Stimulated activated CD8-positive, alpha-beta memory T cell treated with anti-CD3 and anti-CD28 coated beads, Interleukin-15, amount 100 ng/mL, for 4 hours (primary cell): ENCODE data around the gene ARRDC2.
"Not testable (repeated sequence)": the region's sequence is repeated elsewhere in the genome, so short reads cannot be mapped to it uniquely, and the experiment has no call there.

ENCODE experiments used
- DNase-seq, 2 donors: peaks; one replicate each; pipeline ENCODE4 v3.0.0-alpha.2; 2020; ENCODE audit warnings: low read depth in 2 of 2

The ARRDC2 gene

DNA sequence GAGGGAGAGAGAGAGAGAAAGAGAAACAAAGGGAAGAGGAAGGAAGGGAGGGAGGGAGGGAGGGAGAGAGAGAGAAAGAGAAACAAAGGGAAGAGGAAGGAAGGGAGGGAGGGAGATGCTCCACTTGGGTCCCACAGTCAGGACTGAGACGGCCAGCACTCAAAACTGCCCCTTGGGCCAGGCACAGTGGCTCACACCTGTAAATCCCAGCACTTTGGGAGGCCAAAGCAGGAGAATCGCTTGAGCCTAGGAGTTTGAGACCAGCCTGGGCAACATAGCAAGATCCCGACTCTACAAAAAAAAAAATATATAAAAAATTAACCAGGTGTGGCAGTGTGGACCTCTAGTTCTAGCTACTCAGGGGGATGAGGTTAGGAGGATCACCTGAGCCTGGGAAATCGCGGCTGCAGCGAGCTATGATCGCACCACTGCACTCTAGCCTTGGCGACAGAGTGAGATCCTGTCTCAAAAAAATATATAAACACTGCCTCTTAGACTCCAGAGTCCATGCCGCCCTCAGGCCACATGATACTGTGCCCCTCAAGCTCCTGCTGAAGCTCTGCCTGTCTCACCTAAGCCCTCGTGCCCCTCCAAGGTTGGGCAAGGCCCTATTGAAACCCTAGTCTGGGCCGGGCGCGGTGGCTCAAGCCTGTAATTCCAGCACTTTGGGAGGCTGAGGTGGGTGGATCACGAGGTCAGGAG is 8.4 kb downstream of the ARRDC2 start:
- no peak for DNase-seq

DNA sequence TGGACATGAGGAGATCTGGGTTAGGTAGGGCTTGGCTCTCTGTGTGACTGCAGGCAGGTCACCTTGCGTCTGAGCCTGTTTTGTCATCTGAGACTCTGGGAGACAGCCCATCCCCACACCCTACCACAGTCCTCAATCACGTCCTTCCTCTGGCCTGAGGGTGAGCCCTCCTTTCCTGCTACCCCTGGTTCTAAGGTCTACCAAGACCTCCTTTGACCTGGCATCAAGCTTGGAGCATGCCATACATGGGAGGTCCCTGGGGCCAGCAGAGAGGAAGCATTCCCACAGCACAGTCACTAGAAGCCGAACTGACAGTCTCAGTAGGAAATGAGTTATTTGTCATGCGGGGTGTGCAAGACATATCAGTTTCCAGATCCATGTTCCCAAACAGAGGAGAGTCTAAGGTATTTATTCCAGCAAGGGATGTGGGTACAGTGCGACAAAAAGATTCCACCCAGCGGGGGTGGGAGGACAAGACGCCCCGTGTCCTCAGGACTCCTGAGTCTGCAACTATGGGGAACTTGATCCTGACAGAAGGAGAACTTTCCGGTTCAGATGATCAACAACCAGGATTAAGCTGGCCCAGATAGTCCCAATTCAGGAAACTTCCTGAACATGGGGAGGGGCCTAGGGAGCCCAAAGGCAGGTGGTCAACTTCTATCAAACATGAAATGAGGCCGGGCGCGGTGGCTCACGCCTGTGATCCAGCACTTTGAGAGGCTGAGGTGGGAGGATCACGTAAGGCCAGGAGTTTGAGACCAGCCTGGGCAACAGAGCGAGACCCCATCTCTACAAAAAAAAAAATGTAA is 9.5 kb downstream of the ARRDC2 start:
- no peak for DNase-seq

DNA sequence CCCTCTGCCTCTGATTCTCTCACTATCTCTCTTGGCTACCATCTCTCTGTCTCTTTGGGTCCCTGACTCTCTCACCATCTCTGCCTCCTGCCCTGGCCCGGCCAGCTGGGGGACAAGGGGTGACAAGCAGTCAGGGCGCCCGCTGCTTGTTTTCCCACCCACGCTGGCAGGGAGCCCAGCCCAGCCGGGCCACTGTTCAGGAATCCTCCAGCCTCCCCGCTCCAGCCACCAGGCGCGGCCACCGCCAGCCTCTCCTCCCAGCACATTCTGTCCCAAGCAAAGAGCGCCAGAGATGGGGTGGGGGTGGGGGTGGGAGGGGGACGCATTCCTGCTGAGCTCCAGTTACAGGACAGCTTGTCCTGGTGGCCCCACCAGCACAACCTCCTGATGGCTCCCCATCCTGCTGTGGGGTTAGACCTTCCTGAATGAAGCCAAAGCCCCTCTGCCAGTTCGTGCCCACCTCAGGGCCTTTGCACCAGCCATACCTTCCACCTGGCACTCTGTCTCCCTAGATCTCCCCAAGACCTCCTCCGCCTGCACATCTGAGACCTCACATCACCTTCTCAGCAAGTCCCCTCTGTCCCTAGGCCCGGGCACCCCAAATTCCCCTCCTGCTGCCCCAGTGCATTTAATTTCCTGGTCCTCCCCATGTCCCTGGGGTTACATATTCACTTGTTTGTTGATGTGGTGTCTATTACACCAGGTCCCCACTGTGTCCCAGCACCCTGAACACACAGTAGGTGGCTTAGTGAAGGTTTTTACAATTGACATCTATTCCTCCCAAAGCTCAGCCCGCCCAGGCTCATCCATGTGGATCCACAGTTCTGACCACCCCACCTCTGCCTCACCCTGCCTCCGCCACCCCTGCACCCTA is 12.5 kb downstream of the ARRDC2 start:
- no peak for DNase-seq

DNA sequence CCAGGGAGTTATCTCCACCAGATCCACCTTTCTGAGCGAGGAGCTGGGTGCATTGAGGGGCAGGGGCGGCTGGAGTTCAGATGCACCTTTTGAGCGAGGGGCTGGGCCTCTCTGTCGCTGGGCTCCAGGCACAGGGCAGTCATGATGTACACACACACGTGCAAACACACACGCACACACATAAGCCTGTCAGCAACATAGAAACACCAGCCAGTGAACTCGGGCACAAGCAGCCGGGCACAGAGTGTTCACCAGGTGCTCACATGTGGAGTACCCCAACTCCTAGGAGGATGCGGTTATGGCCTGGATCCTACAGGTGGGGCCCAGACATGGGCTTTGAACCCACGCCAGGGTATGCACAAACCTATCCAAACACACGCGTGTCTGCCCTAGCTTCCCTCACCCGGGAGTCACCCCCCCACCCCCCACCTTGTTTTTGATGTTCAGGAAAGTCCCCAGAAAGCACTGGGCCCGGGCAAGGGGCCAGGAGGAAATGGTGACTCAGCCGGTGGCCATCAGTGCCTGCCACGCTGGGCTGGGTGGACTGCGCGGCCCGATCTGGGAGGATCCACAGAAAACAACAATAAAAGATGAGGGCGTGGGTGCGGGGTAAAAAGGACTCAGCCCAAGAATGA is 13.3 kb downstream of the ARRDC2 start:
- DNase-seq, result peak in 1 of 2 donors; percentile 54

DNA sequence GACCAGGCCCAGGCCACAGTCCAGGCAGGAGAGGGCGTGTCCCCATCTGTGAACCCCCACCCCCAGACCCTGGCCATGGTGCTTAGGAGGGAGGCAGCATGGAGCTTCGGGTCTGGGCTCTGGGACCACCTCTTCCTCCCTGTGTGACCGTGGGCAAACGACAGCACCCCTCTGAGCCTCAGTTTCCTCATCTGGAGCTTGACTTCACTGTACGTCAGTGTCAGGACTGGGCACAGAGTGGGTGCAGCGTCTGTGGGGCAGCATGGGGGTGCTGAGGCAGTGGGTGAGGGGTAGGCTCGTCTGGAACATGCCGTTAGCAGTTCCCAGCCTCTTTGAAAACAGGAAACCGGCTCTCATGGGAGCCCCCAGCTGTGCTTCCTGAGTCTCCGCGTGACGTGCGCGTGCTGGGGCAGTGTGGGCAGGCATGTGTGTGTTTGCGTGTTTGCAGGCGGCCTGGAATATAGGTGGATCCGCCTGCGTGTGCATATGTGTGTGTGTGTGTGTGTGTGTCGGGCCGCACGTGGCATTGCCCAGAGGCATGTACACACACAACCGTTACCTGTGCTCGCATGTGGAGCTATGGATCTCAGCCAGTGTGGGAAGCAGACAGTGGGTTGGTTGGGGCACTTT is 15.8 kb downstream of the ARRDC2 start:
- DNase-seq, result no peak

DNA sequence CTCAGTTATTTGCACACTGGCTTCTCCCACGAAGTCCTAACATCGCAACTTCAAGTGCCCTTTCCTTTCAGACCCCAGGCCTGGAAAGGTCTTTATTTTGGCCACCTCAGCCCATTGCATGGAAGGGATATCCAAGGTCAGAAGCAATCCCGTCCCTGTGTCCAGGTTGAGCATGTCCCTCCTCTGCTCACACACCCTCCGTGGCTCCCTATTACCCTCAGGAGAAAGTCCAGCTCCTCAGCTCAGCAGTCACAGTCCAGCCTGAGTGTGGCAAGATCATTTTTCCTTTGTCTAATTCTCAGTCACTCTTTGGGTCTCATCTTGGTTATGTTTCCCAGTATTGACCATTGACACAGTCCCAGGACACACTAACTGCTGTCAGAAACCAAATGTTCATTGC is 19.2 kb downstream of the ARRDC2 start:
- DNase-seq, result no peak

DNA sequence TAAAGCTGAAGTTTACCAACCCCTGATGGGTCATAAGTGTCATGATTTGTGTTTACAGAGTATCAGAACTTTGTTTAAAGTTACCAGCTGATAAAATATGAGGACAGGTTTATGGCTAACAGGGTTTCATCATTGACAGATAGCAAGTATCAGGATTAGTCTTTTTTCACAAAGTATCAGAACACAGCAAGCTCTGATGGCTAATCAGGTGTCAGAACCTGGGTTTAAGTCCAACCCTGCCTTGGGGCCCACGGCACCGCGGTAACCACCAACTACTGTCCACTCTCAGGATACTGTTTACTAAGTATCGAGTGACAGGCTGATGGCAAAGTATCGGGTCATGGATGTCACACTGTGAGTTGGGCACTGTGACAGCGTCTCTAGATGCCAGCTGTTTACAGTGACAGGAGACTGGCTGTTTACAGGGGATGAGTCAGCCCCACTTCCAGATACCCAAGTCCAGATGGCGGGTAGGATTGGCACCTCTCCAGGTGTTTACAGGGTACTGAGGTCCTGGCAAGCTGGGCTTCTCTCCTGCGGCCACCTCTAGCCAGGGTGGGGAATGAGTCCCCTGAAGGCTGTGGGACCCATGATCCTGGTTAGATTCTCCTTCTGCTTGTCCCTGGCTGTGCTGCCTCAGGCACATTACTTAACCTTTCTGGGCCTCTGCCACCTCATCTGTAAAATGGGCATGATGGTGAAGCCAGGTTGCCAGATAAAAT is 21.8 kb downstream of the ARRDC2 start:
- no peak for DNase-seq

DNA sequence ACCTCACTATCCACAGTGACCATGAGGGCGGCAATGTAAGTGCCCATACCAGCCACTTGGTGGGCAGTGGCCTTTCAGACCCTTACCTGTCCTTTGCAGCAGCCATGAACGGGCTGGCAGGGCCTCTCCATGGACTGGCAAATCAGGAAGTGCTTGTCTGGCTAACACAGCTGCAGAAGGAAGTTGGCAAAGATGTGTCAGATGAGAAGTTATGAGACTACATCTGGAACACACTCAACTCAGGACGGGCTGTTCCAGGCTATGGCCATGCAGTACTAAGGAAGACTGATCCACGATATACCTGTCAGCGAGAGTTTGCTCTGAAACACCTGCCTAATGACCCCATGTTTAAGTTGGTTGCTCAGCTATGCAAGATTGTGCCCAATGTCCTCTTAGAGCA is 23.4 kb downstream of the ARRDC2 start:
- DNase-seq, result not testable (repeated sequence)

DNA sequence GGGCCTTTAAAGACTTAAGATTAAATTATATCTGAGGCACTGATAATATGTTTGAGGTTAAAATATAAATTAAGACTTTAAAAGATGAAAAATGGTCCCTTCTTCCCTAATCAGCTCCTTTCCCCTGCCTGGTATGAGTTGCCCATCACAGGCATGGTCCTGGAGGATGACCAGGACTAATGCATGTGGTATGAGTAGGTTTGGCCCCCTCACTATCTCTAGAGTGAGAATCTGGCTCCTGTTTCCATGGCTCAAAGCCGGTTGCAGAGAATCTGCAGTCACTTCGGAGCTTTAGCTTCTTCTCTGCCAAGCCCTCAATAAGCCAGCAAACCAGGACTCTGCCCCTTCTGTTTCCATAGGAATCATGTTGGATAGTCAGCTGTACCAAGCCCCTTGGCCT is 24.1 kb downstream of the ARRDC2 start:
- not testable (repeated sequence) for DNase-seq

DNA sequence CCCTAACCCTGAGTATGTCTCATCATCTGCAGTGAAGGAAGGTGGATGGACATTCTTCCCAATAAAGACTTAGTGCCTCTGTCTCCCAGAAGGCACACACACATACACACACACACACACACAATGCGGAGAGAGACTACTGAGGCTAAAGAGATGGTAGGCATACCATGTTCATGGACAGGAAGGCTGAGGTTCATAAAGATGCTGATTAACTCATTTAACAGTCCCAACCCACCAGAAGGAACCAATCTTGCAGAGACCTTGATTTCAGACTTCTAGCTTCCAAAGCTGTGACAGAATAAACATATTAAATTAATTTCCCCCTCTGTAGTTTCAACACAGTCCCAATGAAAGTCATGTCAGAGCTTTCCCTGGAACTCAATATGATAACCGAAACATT is 33.1 kb downstream of the ARRDC2 start:
- no peak for DNase-seq

DNA sequence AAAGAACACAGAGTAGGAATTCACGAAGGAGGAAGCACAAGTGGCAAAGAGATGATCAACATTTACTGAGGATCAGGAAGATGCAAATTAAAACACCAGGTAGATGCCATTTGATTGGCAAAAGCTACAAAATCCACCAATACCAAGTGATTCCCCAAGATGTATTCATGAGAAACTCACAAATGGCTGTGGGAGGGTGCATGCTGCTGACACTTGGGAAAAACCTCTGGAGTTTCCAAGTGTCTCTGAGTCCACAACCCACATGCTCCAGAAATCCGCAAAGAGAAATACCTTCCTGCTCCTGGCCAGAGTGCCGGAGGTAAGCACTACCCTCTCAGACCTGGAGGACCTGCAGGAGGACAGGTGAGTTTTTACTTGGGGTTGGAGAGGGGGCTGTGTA is 35.7 kb downstream of the ARRDC2 start:
- no peak for DNase-seq

DNA sequence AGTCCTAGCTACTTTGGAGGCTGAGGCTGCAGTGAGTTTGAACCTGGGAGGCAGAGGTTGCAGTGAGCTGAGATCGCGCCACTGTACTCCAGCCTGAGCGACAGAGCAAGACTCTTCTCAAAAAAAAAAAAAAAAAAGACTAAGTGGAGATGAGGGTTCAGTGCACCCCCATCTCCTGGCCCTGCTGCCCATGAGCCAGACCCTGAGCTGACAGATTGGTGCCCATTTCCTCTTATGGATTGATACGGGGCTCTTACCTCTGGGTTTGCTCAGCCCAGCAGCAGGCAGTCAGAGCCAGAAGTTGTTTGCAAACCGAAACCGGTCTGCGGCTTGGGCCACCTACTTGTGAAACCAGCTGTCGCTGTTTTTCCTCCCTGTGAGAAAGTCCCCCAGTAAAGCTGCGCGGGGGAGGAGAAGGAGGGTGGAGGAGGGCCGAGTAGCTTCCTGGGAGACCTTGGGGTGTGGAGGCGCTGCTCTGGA is 36.9 kb downstream of the ARRDC2 start:
- peak; percentile 75 to 85 for DNase-seq

DNA sequence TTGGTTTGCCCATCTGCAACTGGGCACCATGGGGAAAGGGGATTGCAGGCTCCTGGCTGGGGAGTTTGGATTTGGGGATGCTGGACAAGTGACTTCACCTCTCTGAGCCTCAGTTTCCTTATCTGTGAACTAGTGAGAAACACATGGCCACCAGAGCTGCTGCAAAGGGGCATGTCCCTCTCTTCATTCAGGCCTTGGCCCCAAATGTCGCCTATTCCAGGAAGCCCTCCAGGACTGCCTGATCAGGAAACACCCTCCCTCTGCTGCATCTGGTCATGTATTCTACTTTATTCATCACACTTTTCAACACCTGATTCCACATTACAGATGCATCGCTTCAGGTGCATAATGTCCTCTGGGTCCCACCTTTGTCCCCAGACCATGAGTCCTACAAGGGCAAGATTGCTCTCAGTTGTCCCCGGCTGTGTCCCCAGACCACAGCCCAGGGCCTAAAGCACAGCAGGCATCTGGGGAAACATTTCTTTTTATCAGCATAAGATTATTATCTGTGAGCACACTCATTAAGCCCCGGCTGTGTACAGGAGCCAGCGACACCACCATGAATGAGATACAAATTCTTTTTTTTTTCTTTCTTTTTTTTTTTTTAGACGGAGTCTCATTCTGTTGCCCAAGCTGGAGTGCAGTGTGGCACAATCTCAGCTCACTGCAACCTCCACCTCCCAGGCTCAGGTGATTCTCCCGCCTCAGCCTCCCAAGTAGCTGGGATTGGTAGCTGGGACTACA is 37.5 kb downstream of the ARRDC2 start:
- no peak for DNase-seq

DNA sequence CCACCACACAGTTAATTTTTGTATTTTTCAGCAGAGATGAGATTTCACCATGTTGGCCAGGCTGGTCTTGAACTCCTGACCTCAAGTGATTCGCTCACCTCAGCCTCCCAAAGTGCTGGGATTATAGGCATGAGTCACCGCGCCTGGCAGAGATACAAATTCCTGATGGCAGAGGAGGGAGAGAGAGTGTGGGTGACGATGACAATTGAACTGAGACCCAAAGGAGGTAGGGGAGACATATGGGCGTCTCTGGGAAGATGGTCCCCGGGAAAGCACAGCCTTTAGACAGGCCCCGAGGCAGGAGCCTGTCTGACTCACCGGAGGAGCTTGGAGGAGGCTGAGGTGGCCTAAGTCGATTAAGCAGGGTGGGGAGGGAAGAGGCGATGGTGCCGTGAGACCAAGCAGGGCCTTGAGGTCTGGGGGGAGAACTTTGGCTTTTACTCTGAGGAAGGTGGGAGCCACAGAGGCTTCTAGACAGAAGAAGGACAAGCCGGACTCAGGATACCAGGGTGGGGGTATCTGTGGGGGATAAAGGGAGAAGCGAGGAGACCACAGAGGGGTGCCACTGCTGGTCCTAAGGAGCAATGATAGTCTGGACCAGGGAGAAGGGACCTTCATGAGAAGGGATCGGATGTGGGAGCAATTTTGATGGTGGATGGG is 38.2 kb downstream of the ARRDC2 start:
- no peak for DNase-seq

DNA sequence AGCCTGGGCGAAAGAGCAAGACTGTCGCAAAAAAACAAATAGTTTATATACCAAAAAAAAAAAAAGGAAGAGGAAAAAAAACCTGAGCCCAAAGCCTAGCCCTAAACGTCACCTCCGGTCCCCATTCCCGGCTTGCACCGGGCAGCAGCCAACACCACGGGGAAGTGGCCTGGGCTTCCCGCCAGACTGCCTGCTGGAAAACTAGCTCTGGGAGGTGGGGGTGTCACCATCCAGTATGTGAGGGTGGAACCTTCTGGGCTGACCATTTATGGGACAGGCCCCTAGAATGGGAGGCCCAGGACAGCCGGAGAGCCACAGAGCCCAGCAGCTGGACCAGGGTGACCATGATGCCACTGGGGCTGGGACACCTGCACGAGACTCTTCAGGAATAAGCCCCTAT is 41.4 kb downstream of the ARRDC2 start:
- DNase-seq, result no peak

DNA sequence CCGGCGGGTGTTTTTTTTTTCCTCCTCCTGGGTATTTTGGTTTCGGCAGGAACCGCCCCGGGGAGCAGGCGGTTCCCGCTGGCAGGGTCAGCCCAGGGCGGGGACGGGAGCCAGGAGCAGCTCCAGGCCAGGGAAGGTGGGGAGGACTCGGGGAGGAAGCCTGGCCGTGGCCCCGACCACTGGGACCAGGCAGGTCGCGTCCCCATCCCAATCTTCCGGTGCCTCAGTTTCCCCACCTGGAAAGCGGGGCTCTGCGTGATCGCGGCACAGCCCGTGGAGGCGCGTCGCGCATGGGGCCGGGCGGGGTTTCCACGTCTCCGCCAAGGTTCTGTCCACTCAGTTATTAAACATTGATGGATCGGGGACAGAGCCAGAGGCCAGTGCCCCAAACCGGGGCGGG is 43.9 kb downstream of the ARRDC2 start:
- DNase-seq, result no peak

DNA sequence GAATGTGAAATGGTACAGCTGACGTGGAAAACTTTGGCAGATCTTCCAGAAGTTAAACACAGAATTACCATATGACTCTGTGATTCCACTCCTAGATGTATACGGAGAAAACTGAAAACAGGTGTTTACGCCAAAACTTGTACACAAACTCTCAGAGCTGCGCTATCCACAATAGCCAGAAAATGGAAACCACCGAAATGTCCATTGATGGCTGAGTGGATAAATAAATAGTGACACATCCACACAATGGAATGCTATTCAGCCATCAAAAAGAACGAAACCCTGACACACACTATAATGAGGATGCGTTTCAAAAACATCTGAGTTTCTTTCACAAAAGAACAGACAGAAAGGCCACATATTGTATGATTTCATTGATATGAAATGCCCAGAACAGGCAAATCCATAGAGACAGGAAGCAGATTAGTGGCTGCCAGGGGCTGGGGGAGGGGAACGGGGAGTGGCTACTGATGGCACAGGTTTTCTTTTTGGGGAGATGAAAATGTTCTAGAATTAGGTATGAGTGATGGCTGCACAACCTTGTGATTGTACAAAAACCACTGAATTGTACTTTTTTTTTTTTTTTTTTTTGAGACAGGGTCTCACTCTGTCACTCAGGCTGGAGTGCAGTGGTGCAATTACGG is 45.7 kb downstream of the ARRDC2 start:
- no peak for DNase-seq

DNA sequence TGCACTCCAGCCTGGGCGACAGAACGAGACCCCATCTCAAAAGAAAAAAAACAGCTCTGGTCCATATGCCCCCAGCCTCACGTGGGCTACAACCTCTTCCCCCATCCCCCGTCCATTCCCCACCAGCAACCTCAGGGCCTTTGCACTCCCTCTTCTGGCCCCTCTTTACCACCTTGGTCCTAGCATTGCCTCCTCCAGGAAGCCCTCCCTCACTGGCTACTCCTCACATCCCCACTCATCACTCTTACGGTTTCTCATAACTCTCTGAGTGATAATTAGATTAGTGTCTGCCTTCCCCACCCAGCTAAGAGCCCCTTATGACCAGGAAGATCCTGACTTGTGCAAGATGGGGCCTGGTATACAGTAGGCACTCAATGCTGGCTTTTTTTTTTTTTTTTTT is 48.0 kb downstream of the ARRDC2 start:
- DNase-seq, result no peak

DNA sequence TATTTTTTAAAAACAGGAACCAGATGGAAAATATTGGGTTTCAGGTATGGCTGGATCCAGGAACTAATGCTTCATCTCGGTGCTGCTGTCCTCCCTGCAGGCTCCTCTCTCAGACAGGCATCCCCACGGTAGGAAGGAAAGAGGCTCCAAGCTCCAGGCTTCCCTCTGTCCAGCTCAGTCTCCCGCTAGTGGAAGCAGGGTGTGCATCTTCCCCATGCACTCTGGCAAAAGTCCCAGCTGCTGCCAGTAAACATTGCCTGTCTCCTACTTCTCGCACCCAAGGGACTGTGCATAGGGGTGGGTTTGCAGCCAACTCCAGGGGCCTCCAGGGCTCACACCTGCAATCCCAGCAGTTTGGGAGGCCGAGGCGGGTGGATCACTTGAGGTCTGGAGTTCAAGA is 49.6 kb downstream of the ARRDC2 start:
- no peak for DNase-seq
